Liver (tissue), 3 donors: Measurements from ENCODE around the gene TRIM26.

Experiments used
- ATF3 ChIP-seq: IDR thresholded peaks from 2 replicates; pipeline ENCODE4 v1.6.1; 2016; ENCODE audit warnings: antibody characterized with exemption
- FOXA1 ChIP-seq: IDR thresholded peaks from 2 replicates; pipeline ENCODE4 v1.6.1; 2016; ENCODE audit warnings: antibody characterized with exemption
- GABPA ChIP-seq, 2 donors: IDR thresholded peaks in 1 of 2; conservative IDR thresholded peaks in 1 of 2; 2 replicates each; pipeline ENCODE4 v1.6.1; 2016; ENCODE audit warnings: antibody characterized with exemption in 2 of 2, mild to moderate bottlenecking in 1 of 2, moderate library complexity in 1 of 2
- RAD21 ChIP-seq, 2 donors: IDR thresholded peaks; 2 replicates each; pipeline ENCODE4 v1.6.1; 2016; ENCODE audit warnings: antibody characterized with exemption in 2 of 2, mild to moderate bottlenecking in 2 of 2
- SP1 ChIP-seq: IDR thresholded peaks from 2 replicates; pipeline ENCODE4 v1.6.1; 2018; ENCODE audit warnings: antibody characterized with exemption, mild to moderate bottlenecking
- TAF1 ChIP-seq: conservative IDR thresholded peaks from 2 replicates; pipeline ENCODE4 v1.6.1; 2016; ENCODE audit warnings: antibody characterized with exemption, mild to moderate bottlenecking
- TF ChIP-seq, protein P1 (sequence below): fragments of 150-350 bp; IDR thresholded peaks from 2 replicates; pipeline ENCODE4 v1.5.1; 2017; ENCODE audit warnings: improper control_type of control experiment, low read depth, low read length; ENCODE audit not compliant: missing input control
- TF ChIP-seq, protein P2 (sequence below): IDR thresholded peaks from 2 replicates; pipeline ENCODE4 v1.6.1; 2016; ENCODE audit warnings: antibody characterized with exemption, mild to moderate bottlenecking
- TF ChIP-seq, protein P3 (sequence below): IDR thresholded peaks from 2 replicates; pipeline ENCODE4 v1.6.1; 2016; ENCODE audit warnings: antibody characterized with exemption
- TF ChIP-seq, protein P4 (sequence below): IDR thresholded peaks from 2 replicates; pipeline ENCODE4 v1.6.1; 2016; ENCODE audit warnings: antibody characterized with exemption
- donor health status: healthy.
- donor health status: healthy.

DNA sequence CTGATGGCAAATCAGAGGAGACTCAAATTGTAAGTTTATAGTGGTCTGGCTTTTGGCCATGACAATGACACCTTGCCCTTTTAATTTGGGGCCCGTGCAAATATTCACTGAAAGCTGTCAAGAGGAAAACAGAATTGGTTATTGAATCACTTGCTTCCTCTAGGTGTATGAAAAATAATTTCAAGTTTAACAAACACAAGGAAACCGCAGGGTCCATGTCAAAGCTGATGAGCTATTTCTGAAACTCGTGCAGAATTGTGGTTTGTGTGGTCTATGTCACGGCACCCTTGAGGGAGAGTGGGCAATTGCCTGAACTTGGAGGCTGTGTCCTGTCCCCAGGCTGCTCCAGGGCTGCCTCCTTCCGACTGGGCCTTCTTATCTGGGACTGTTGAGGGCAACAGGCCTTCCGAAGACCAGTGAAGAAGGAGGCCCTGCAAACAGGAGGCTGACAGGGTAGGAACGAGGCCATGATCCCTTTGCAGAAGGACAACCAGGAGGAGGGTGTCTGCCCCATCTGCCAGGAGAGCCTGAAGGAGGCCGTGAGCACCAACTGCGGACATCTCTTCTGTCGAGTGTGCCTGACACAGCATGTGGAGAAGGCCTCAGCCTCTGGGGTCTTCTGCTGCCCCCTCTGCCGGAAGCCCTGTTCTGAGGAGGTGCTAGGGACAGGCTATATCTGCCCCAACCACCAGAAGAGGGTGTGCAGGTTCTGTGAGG lies 76.5 kb downstream of the TRIM26 start:
- TF ChIP-seq, protein P1, sequence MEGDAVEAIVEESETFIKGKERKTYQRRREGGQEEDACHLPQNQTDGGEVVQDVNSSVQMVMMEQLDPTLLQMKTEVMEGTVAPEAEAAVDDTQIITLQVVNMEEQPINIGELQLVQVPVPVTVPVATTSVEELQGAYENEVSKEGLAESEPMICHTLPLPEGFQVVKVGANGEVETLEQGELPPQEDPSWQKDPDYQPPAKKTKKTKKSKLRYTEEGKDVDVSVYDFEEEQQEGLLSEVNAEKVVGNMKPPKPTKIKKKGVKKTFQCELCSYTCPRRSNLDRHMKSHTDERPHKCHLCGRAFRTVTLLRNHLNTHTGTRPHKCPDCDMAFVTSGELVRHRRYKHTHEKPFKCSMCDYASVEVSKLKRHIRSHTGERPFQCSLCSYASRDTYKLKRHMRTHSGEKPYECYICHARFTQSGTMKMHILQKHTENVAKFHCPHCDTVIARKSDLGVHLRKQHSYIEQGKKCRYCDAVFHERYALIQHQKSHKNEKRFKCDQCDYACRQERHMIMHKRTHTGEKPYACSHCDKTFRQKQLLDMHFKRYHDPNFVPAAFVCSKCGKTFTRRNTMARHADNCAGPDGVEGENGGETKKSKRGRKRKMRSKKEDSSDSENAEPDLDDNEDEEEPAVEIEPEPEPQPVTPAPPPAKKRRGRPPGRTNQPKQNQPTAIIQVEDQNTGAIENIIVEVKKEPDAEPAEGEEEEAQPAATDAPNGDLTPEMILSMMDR = no peak
- TF ChIP-seq, protein P2, sequence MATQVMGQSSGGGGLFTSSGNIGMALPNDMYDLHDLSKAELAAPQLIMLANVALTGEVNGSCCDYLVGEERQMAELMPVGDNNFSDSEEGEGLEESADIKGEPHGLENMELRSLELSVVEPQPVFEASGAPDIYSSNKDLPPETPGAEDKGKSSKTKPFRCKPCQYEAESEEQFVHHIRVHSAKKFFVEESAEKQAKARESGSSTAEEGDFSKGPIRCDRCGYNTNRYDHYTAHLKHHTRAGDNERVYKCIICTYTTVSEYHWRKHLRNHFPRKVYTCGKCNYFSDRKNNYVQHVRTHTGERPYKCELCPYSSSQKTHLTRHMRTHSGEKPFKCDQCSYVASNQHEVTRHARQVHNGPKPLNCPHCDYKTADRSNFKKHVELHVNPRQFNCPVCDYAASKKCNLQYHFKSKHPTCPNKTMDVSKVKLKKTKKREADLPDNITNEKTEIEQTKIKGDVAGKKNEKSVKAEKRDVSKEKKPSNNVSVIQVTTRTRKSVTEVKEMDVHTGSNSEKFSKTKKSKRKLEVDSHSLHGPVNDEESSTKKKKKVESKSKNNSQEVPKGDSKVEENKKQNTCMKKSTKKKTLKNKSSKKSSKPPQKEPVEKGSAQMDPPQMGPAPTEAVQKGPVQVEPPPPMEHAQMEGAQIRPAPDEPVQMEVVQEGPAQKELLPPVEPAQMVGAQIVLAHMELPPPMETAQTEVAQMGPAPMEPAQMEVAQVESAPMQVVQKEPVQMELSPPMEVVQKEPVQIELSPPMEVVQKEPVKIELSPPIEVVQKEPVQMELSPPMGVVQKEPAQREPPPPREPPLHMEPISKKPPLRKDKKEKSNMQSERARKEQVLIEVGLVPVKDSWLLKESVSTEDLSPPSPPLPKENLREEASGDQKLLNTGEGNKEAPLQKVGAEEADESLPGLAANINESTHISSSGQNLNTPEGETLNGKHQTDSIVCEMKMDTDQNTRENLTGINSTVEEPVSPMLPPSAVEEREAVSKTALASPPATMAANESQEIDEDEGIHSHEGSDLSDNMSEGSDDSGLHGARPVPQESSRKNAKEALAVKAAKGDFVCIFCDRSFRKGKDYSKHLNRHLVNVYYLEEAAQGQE = no peak
- TF ChIP-seq GABPA (IDR thresholded peaks at IDR 0.05 in 1 of 2, conservative IDR thresholded peaks at IDR 0.05 in 1 of 2) (no peak), FOXA1 (no peak), RAD21 (IDR thresholded peaks at IDR 0.05) (no peak), TAF1 (no peak), SP1 (no peak), ATF3 (no peak)
- TF ChIP-seq, protein P3, sequence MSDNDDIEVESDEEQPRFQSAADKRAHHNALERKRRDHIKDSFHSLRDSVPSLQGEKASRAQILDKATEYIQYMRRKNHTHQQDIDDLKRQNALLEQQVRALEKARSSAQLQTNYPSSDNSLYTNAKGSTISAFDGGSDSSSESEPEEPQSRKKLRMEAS = no peak
- TF ChIP-seq, protein P4, sequence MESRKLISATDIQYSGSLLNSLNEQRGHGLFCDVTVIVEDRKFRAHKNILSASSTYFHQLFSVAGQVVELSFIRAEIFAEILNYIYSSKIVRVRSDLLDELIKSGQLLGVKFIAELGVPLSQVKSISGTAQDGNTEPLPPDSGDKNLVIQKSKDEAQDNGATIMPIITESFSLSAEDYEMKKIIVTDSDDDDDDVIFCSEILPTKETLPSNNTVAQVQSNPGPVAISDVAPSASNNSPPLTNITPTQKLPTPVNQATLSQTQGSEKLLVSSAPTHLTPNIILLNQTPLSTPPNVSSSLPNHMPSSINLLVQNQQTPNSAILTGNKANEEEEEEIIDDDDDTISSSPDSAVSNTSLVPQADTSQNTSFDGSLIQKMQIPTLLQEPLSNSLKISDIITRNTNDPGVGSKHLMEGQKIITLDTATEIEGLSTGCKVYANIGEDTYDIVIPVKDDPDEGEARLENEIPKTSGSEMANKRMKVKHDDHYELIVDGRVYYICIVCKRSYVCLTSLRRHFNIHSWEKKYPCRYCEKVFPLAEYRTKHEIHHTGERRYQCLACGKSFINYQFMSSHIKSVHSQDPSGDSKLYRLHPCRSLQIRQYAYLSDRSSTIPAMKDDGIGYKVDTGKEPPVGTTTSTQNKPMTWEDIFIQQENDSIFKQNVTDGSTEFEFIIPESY = no peak
